ENCODE results near the gene RIPPLY1. TPM values are rescaled to one million over a fixed set of nuclear protein-coding genes. Genes with fewer than 3 reads are reported as not detected.
"Not testable (repeated sequence)": the region's sequence is repeated elsewhere in the genome, so short reads cannot be mapped to it uniquely, and the experiment has no call there.

RIPPLY1 gene
- total RNA-seq, 1 experiment from 2014 or later = not detected

GRCh38 chrX:106912864-106913263, 9.7 kb upstream of the RIPPLY1 start:
- no peak for DNase-seq (ENCODE audit: low read depth)

DNA sequence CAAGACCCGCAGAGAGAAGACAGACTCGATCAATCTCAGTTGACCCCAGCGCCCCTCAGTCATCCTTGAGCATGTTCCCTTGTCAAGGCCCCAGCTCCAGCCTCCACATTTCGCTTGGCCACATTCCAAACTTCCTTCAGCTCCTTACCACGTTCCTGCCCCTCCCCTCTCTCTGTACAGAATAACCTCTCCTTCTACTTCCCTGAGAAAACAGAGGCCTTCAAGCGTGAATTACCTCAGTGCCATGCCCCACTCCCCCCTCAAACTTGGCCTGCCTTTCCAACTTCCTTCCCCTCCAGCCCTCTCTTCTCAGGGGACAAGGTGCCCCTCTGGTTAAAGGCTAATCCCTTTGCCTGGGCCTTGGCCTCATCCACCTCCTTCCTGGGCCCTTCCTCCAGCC, 3.2 kb upstream of the RIPPLY1 start:
- DNase-seq (ENCODE audit: low read depth) = no peak

DNA sequence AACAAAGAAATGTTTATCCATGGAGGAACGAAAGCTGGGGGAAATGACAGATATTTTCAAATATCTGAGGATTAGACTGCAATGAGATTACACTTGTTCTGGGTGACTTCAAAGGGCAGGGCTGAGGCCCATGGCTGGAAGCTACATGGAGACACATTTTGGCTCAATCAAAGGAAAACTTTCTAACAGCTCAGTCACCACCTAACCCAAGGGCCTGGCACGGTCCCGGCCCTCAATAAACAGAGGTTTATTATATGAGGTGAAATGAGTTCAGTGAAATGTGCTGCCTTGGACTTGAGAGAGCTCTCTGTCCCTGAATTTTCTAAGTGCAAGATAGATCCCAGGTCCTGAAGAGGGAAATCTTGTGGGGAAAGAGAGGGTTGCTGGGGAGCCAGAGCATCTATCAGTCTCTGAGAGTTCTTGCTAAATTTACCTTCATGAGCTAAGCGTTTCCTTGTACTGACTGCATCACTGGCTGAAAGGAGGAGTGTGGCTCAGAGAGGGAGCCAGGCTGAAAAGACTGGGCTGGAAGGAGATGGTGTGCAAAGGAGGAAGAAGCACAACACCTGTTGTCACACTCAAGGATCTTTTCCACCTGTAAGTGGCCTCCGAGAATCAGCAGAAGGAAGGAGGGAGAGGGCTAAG, 2.0 kb upstream of the RIPPLY1 start:
- no peak for DNase-seq (ENCODE audit: low read depth)

- no peak for DNase-seq (ENCODE audit: low read depth)
Measured at GRCh38 chrX:106903856-106904528, 851 bp upstream of the RIPPLY1 start.

DNA sequence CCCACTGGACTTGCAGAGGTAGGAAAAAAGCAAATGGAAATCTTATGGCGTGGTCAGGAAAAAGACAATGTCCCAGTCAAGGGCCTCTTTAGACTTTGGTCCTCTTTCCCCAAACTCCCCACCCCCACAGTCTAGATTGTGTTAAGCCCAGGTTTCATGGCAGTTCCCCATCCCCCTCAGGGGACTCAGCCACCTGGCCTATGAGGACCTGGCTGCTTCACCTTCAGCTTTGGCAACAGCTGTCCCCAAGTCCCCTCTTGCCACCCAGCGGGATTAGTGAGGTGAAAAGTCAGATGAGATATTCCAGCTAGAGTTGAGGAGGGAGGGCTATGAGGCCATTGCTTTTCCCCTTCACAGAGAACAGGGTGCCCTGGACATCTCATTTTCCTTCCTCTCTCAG, 457 bp downstream of the RIPPLY1 start:
- DNase-seq (ENCODE audit: low read depth) = no peak

- no peak for DNase-seq (ENCODE audit: low read depth)
Measured at GRCh38 chrX:106901781-106902219, 1.3 kb downstream of the RIPPLY1 start.

- no peak for DNase-seq (ENCODE audit: low read depth)
Measured at GRCh38 chrX:106901341-106901740, 1.8 kb downstream of the RIPPLY1 start.

DNA sequence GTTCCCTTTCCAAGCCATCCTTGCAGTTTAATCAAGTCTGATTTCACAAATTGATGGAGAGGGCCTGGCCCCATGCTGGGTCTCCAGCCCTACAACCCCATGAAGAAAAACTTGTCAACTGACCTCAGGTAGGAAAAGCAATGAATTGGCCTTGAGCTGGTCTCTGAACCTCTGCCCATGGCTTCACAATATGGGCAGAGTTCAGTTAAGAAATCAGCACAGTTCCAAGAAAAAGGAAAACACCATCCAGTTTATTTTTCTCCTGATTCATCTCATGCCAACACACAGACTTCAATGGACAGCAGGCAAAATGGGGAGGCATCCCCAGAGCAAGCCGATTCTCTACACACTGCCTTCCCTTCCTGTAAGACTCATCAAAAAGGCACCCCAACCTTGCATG, 3.3 kb downstream of the RIPPLY1 start:
- DNase-seq (ENCODE audit: low read depth) = no peak

GRCh38 chrX:106899276-106899675, 3.9 kb downstream of the RIPPLY1 start:
- DNase-seq (ENCODE audit: low read depth) = no peak

DNA sequence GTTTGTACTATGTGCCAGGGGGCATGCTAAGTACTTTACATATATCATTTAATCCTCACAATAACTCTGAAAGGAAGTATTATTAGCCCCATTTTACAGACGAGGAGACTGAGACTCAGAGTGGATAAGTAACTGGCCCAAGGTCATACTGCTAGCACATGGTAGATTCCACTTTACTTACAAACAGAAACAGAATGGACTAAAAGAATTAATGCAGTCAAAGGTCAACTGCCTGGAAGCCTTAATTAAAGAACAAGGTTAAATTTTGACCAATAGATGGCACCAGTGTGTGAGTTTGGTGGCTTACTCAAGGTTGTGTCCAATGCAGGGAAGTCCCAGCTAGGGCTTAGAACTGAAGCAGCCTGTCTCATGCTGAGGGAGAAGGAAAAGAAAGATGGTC, 4.7 kb downstream of the RIPPLY1 start:
- peak; percentile 44 for DNase-seq (ENCODE audit: low read depth)

DNA sequence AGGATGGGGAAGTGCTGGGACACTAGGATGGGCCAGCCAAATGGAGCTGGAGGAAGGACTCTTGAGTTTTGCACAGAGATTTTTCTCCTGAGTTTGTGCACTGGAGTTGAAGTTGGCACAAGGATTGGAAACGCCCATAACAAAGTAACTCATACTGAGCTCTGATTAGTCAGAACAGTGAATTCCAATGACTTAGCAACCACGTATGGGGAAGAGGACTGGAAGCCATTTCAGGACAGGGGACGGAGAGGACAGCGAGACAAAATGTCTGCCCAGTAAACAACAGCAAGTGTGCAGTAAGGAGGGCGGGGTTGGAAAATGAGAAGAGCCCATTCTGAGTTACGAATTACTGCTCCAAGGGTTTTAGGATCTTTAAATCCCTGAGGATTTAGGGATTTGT, 5.9 kb downstream of the RIPPLY1 start:
- DNase-seq (ENCODE audit: low read depth) = peak; percentile 13

DNA sequence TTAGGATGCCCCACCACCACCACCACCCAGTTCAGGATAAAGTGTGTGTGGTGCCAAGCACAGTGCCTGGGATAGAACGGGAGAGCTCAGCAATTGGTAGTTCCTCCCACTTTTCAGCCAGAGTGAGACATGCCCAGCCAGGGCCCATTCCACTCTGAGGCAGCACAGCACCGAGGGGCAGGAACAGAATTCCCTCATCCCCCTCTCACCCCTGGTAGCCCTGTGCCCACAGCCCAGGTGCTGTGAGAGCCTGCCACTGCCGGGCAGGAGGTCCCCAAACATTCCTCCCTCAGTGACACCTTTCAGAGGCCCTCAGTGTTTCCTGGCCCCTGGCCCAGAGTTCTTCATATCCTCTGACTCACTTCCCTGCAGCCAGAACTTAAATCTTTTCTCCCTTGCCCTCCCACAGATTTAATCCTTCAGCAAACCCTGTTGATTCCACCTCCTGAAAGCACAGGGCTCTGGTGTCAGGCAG, 8.1 kb downstream of the RIPPLY1 start:
- peak; percentile 78 for DNase-seq (ENCODE audit: low read depth)

DNA sequence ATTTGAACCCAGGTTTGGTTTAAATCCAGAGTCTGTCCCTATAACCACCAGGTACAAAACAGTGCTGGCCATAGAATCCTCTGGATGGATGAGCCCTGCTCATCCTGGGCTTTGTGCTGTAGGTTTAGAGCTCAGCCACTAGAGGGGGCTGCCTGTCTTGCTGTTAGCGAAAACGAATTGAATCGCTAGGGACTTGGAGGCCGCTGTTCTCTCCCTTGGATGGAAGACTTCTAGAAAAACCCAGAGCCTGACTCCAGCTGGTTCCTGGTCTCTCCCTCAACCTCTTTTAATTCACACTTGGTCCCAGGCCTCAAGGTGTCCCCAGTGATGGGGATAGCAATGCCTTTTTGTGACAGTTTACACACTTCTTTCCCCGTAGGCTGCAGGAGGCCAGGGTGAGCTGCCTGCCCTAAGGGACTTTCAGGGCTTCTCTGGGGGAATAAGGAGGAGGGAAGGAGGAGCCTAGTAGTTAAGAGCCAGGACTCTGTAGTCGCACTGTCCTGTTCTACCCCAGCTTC, 8.7 kb downstream of the RIPPLY1 start:
- DNase-seq (ENCODE audit: low read depth) = peak; percentile 67

DNA sequence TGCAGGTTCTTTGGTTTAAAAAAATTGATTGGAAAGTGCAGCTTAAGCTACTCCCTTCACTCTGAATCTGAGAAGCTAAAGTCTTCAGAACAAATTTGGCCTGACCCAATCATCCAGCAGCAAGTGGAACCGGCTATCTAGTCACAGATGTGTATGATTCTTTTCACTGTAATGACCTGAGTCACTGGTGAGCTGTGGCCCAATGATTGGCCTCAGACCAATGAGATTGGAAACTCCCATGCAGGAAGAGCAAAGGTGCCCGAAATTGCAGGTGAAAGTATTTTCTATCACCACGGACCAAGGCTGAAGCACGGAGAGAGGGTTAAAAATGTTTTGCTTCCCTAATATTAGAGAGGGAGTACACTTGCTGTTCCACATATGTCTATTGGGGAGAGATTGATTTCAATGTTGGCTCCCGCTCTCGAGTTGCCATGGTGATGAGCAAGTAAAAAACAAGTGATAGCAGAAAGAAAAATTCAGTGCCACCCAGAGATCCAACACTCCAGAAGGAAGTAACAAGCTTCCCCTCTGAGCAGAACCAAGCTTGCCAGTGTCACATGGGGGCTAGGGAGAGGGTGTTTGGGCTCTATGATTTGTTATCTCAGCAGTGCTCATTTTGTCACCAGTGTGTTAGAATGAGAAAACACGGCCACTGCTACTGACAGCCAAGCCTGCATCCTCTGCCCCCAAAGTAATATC, 11.2 kb downstream of the RIPPLY1 start:
- no peak for DNase-seq (ENCODE audit: low read depth)

- DNase-seq (ENCODE audit: low read depth) = no peak
Measured at GRCh38 chrX:106889468-106889867, 13.7 kb downstream of the RIPPLY1 start.

- DNase-seq (ENCODE audit: low read depth) = no peak
Measured at GRCh38 chrX:106875151-106875550, 28.0 kb downstream of the RIPPLY1 start.

DNA sequence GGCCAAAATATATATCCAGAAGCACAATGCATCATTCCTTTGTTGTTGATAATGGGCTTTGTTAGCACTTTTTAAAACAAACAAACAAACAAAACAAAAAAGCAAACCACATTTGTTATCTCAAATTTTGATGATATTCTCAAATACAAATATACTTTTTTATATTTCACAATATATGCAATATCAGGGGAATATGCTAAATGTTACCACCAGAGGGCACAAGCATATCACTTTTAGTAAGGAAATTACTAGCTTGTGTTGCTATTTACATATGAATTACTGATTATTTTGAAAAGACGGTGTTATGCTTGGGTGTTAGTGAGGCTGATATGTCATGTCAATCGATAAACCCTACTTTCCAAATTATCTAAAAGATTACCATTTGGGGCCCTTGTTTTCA, 29.1 kb downstream of the RIPPLY1 start:
- DNase-seq (ENCODE audit: low read depth) = no peak

DNA sequence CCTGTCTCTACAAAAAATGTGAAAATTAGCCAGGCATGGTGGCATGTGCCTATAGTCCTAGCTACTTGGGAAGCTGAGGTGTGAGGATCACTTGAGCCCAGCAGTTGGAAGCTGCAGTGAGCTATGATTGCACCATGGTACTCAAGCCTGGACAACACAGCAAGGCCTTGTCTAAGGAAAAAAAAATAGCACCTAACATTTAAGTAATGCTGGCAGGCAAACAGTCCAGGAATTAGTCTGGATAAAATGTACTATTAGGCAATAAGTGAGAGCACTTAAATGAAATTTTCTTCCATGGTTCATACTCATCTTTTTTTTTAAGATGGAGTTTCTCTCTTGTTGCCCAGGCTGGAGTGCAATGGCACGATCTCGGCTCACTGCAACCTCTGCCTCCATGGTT, 30.3 kb downstream of the RIPPLY1 start:
- not testable (repeated sequence) for DNase-seq (ENCODE audit: low read depth)

GRCh38 chrX:106863697-106864096, 39.4 kb downstream of the RIPPLY1 start:
- DNase-seq (ENCODE audit: low read depth) = no peak

DNA sequence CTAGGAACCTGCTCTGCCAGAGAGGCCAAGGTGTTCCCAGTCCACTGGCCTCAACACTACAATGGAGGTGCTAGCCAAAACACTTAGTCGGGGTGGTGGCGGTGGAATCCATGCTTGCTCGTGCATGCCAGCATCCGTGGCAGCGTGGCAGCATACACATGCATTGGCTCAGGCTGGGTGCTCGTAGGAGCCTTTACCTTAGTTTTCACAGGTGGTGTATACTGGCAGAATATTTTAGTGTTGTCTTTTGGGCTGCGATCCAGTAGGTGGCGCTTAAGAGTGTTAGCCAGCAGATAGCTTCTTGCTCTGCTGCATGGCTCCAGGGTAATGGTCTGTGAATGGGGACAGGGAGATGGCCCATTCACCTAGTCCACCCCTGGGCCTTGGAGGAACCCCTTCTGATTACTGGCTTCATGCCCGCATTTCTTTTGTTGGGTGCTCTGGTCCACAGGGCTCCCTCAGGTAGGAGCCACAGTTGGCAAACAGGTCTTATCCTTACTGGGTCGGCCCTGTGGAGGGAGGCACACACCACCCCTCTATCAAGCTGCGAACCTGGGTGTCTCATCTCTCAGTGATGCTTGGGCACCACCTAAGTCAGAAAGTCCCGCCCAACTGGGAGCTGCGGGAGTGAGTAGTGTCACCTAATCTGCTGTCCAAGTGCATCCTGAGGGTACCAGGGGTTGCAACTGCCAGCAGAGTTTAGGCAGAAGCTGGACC, 40.0 kb downstream of the RIPPLY1 start:
- DNase-seq (ENCODE audit: low read depth) = peak; percentile 10
